Progenitor cell of endocrine pancreas (in vitro differentiated cells): ENCODE data around the gene DLGAP1. TPM values are rescaled to one million over a fixed set of nuclear protein-coding genes. Genes with fewer than 3 reads are reported as not detected.

Experiments
- DNase-seq: peaks from one replicate; pipeline ENCODE4 v3.0.0; 2021; ENCODE audit warnings: low spot score; ENCODE audit not compliant: unreplicated experiment
- H3K27ac Mint-ChIP-seq: 2 replicates; pipeline ENCODE4 v1.8.0; 2021; ENCODE audit warnings: mild to moderate bottlenecking, moderate library complexity, mixed read lengths
- H3K27me3 Mint-ChIP-seq: 2 replicates; pipeline ENCODE4 v1.8.0; 2021; ENCODE audit warnings: mixed read lengths
- H3K36me3 Mint-ChIP-seq: 2 replicates; pipeline ENCODE4 v1.8.0; 2022; ENCODE audit warnings: mixed read lengths; ENCODE audit not compliant: insufficient read depth
- H3K4me1 Mint-ChIP-seq: 2 replicates; pipeline ENCODE4 v1.8.0; 2021; ENCODE audit warnings: low read depth, mixed read lengths
- H3K4me3 Mint-ChIP-seq: 2 replicates; pipeline ENCODE4 v1.8.0; 2021; ENCODE audit warnings: low read depth, mild to moderate bottlenecking, moderate library complexity, mixed read lengths
- H3K9me3 Mint-ChIP-seq: 2 replicates; pipeline ENCODE4 v1.8.0; 2021; ENCODE audit warnings: low read depth, mixed read lengths
- CTCF ChIP-seq: fragments of 200-600 bp; sonication (generic); IDR thresholded peaks from one replicate; pipeline ENCODE4 v1.5.0; 2021; ENCODE audit warnings: antibody characterized with exemption, mild to moderate bottlenecking; ENCODE audit not compliant: unreplicated experiment
- total RNA-seq: library from RNA; stranded (reverse); gene quantifications from 2 replicates; pipeline ENCODE4 v1.2.1, GENCODE V29; 2021

Gene DLGAP1
- total RNA-seq, 1 donor from 2014 or later: 16.7 TPM

DNA sequence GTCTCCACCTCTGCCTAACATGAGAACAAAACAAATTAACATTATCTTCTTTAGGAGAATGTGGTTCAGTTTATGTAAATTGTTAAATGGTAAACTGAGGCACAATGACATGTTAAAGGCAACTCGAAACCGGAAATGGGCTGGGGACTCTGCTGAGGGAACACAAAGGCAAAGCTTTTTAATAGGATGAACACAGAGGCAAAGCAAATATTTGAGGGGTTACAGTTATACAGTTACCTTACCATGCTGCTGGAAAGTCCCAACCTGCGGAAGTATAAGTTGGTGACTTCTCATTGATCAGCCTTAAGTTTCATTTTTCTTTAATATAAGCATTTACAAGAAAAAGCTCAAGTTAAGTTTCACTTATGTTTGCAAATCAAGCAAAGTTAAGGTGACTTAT is 195.0 kb downstream of the DLGAP1 start:
- Mint-ChIP-seq H3K4me1 (peaks cover 3% of the 10 kb centered on the region), H3K36me3 (no peaks in the 10 kb centered on the region), H3K9me3 (no peaks in the 10 kb centered on the region), H3K27ac (no peak overlapping the region), H3K27me3 (no peaks in the 10 kb centered on the region), H3K4me3 (no peak overlapping the region)
- TF ChIP-seq CTCF: no peak
- no peak for DNase-seq

- Mint-ChIP-seq H3K4me1 (no peaks in the 10 kb centered on the region), H3K36me3 (no peaks in the 10 kb centered on the region), H3K27ac (no peak overlapping the region), H3K4me3 (no peak overlapping the region), H3K27me3 (no peaks in the 10 kb centered on the region), H3K9me3 (no peaks in the 10 kb centered on the region)
- DNase-seq: no peak
- no peak for TF ChIP-seq CTCF
These were observed 198.2 kb downstream of the DLGAP1 start for GRCh38 chr18:4256766-4257417.

GRCh38 chr18:4254840-4255239 is 200.3 kb downstream of the DLGAP1 start:
- no peak overlapping the region for H3K27ac Mint-ChIP-seq
- no peak overlapping the region for H3K4me3 Mint-ChIP-seq
- no peaks in the 10 kb centered on the region for H3K27me3 Mint-ChIP-seq
- H3K4me1 Mint-ChIP-seq: no peaks in the 10 kb centered on the region
- DNase-seq: no peak
- no peak for TF ChIP-seq CTCF
- no peaks in the 10 kb centered on the region for H3K36me3 Mint-ChIP-seq
- no peaks in the 10 kb centered on the region for H3K9me3 Mint-ChIP-seq

DNA sequence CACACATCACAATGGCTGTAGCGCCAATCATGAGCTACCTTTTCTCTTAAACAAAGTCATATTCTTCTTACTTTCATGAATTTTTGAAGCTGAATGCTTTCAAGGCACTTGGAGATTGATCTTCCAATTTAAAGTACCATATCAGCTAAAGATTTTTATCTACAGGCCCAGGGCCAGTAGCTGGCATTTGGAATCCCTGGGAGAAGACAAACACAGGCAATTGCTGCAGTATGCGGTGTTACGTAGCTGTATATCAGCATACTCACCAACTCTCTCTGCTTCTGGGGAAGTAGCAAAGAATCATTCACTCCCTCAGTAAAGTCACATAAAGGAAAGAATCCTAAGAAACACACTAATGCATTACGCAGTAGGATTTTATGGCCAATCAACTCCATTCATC is 202.3 kb downstream of the DLGAP1 start:
- Mint-ChIP-seq H3K4me3 (no peak overlapping the region), H3K27ac (no peak overlapping the region), H3K27me3 (no peaks in the 10 kb centered on the region), H3K36me3 (no peaks in the 10 kb centered on the region), H3K9me3 (no peaks in the 10 kb centered on the region), H3K4me1 (no peaks in the 10 kb centered on the region)
- TF ChIP-seq CTCF: no peak
- DNase-seq: no peak

DNA sequence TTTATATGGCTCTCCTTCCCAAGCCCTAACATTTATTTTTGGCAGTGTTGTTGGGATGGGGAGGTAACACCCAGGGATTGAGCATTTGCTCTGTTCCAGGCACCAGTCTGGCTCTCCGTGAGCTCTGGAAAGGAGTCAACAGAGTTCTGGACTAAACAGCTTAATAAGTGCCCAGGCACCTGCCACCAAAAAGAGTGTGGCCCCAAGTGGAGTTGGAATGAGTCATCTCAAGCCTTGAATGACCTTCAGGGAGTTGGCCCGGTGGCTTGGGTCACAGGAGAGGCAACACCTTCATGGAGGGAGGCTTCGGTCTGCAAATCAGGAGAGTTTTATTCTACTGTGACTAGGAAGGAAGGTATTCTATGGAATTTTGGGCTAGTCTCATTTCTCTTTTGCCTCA is 203.2 kb downstream of the DLGAP1 start:
- TF ChIP-seq CTCF: no peak
- H3K27ac Mint-ChIP-seq: no peak overlapping the region

More for the DNA sequence above, 203.2 kb downstream of the DLGAP1 start:
- Mint-ChIP-seq H3K27me3 (no peaks in the 10 kb centered on the region), H3K9me3 (no peaks in the 10 kb centered on the region), H3K36me3 (no peaks in the 10 kb centered on the region), H3K4me1 (no peaks in the 10 kb centered on the region), H3K4me3 (no peak overlapping the region)
- DNase-seq: no peak
